GM19438 (cell line): ENCODE results near the gene GPHB5.

Experiments used
- ATAC-seq: cut with Tn5 transposase; IDR thresholded peaks from one replicate; pipeline ENCODE4 v1.9.1; 2021; ENCODE audit warnings: low read depth; ENCODE audit not compliant: unreplicated experiment

GPHB5 gene

GRCh38 chr14:63267171-63267570 is 51.6 kb downstream of the GPHB5 start:
- no peak for ATAC-seq

GRCh38 chr14:63266106-63266505 is 52.6 kb downstream of the GPHB5 start:
- ATAC-seq: no peak
